NK-92 treated with Interleukin-12 subunit alpha and Interleukin-12 subunit beta, amount 100 ng/mL, for 24 hours (cell line): ENCODE data around the gene ADGRB2.

ENCODE experiments used
- DNase-seq: peaks from one replicate; lab custom pipeline; 2025; lab: John Stamatoyannopoulos, UW

ADGRB2 gene

GRCh38 chr1:31764312-31765040, at the start of gene ADGRB2:
Gene ADGRB2, minus strand, starts transcription at chr1:31764340. Its CDS starts 7,119 bp downstream, at chr1:31757221.
- no peak for DNase-seq

GRCh38 chr1:31812158-31812829, 48.2 kb upstream of the ADGRB2 start:
- DNase-seq: no peak

- no peak for DNase-seq
These were observed 47.5 kb upstream of the ADGRB2 start for GRCh38 chr1:31811605-31812004.

- DNase-seq: no peak
These were observed 45.6 kb upstream of the ADGRB2 start for GRCh38 chr1:31809698-31810097.

GRCh38 chr1:31807273-31808048, 43.3 kb upstream of the ADGRB2 start:
- DNase-seq: no peak

- DNase-seq: no peak
These were observed 41.2 kb upstream of the ADGRB2 start for GRCh38 chr1:31805318-31805717.

- DNase-seq: no peak
These were observed 40.0 kb upstream of the ADGRB2 start for GRCh38 chr1:31804098-31804497.

- DNase-seq: no peak
These were observed 39.5 kb upstream of the ADGRB2 start for GRCh38 chr1:31803610-31804009.

- no peak for DNase-seq
These were observed 38.3 kb upstream of the ADGRB2 start for GRCh38 chr1:31802190-31803150.

GRCh38 chr1:31801458-31801857, 37.3 kb upstream of the ADGRB2 start:
- no peak for DNase-seq

- no peak for DNase-seq
These were observed 36.5 kb upstream of the ADGRB2 start for GRCh38 chr1:31800674-31800967.

- DNase-seq: no peak
These were observed 35.9 kb upstream of the ADGRB2 start for GRCh38 chr1:31799895-31800673.

- no peak for DNase-seq
These were observed 35.2 kb upstream of the ADGRB2 start for GRCh38 chr1:31799196-31799894.

GRCh38 chr1:31798433-31799195, 34.5 kb upstream of the ADGRB2 start:
- no peak for DNase-seq

- DNase-seq: no peak
These were observed 33.9 kb upstream of the ADGRB2 start for GRCh38 chr1:31798086-31798432.

GRCh38 chr1:31797216-31797615, 33.1 kb upstream of the ADGRB2 start:
- DNase-seq: no peak

GRCh38 chr1:31796707-31797106, 32.6 kb upstream of the ADGRB2 start:
- no peak for DNase-seq

GRCh38 chr1:31795801-31796621, 31.9 kb upstream of the ADGRB2 start:
- no peak for DNase-seq

- DNase-seq: no peak
These were observed 31.0 kb upstream of the ADGRB2 start for GRCh38 chr1:31795096-31795675.
